Measurements from ENCODE around the gene DNAL4.

DNAL4 gene

GRCh38 chr22:38831166-38831945 is 37.4 kb upstream of the DNAL4 start:
- Mint-ChIP-seq H3K4me1 (ENCODE audit: low read depth) (no peaks in the 10 kb centered on the region), H3K27ac (no peak overlapping the region), H3K27me3 (no peaks in the 10 kb centered on the region), H3K36me3 (ENCODE audit: low read depth) (no peaks in the 10 kb centered on the region), H3K4me3 (no peak overlapping the region), H3K9me3 (no peaks in the 10 kb centered on the region)
- DNase-seq, result no peak

GRCh38 chr22:38830845-38831108 is 36.8 kb upstream of the DNAL4 start:
- Mint-ChIP-seq H3K4me1 (ENCODE audit: low read depth) (no peaks in the 10 kb centered on the region), H3K9me3 (no peaks in the 10 kb centered on the region), H3K27me3 (no peaks in the 10 kb centered on the region), H3K36me3 (ENCODE audit: low read depth) (no peaks in the 10 kb centered on the region), H3K27ac (no peak overlapping the region), H3K4me3 (no peak overlapping the region)
- DNase-seq, result no peak

GRCh38 chr22:38830026-38830844 is 36.3 kb upstream of the DNAL4 start:
- Mint-ChIP-seq H3K9me3 (no peaks in the 10 kb centered on the region), H3K4me3 (no peak overlapping the region), H3K27me3 (no peaks in the 10 kb centered on the region), H3K36me3 (ENCODE audit: low read depth) (no peaks in the 10 kb centered on the region), H3K4me1 (ENCODE audit: low read depth) (no peaks in the 10 kb centered on the region), H3K27ac (no peak overlapping the region)
- no peak for DNase-seq

- Mint-ChIP-seq H3K27ac (no peak overlapping the region), H3K4me1 (ENCODE audit: low read depth) (no peaks in the 10 kb centered on the region), H3K36me3 (ENCODE audit: low read depth) (no peaks in the 10 kb centered on the region), H3K4me3 (no peak overlapping the region), H3K27me3 (no peaks in the 10 kb centered on the region), H3K9me3 (no peaks in the 10 kb centered on the region)
- DNase-seq, result no peak
Observed at GRCh38 chr22:38829485-38829884, 35.5 kb upstream of the DNAL4 start.

- Mint-ChIP-seq H3K4me1 (ENCODE audit: low read depth) (no peaks in the 10 kb centered on the region), H3K36me3 (ENCODE audit: low read depth) (no peaks in the 10 kb centered on the region), H3K9me3 (no peaks in the 10 kb centered on the region), H3K27me3 (no peaks in the 10 kb centered on the region), H3K27ac (no peak overlapping the region), H3K4me3 (no peak overlapping the region)
- no peak for DNase-seq
Observed at GRCh38 chr22:38828616-38829205, 34.8 kb upstream of the DNAL4 start.

GRCh38 chr22:38828191-38828590 is 34.2 kb upstream of the DNAL4 start:
- no peaks in the 10 kb centered on the region for H3K36me3 Mint-ChIP-seq (ENCODE audit: low read depth)
- no peak overlapping the region for H3K4me3 Mint-ChIP-seq
- H3K4me1 Mint-ChIP-seq (ENCODE audit: low read depth), result no peaks in the 10 kb centered on the region
- DNase-seq, result no peak
- no peaks in the 10 kb centered on the region for H3K9me3 Mint-ChIP-seq
- no peaks in the 10 kb centered on the region for H3K27me3 Mint-ChIP-seq
- no peak overlapping the region for H3K27ac Mint-ChIP-seq

GRCh38 chr22:38827510-38827909 is 33.6 kb upstream of the DNAL4 start:
- Mint-ChIP-seq H3K9me3 (no peaks in the 10 kb centered on the region), H3K4me3 (no peak overlapping the region), H3K4me1 (ENCODE audit: low read depth) (no peaks in the 10 kb centered on the region), H3K27ac (no peak overlapping the region), H3K36me3 (ENCODE audit: low read depth) (no peaks in the 10 kb centered on the region), H3K27me3 (no peaks in the 10 kb centered on the region)
- no peak for DNase-seq

GRCh38 chr22:38826801-38827200 is 32.9 kb upstream of the DNAL4 start:
- no peaks in the 10 kb centered on the region for H3K4me1 Mint-ChIP-seq (ENCODE audit: low read depth)
- no peaks in the 10 kb centered on the region for H3K36me3 Mint-ChIP-seq (ENCODE audit: low read depth)
- no peak overlapping the region for H3K4me3 Mint-ChIP-seq
- no peak for DNase-seq
- H3K27ac Mint-ChIP-seq, result no peak overlapping the region
- H3K27me3 Mint-ChIP-seq, result no peaks in the 10 kb centered on the region
- no peaks in the 10 kb centered on the region for H3K9me3 Mint-ChIP-seq

- no peak for DNase-seq
- Mint-ChIP-seq H3K36me3 (ENCODE audit: low read depth) (no peaks in the 10 kb centered on the region), H3K4me1 (ENCODE audit: low read depth) (no peaks in the 10 kb centered on the region), H3K4me3 (no peak overlapping the region), H3K27ac (no peak overlapping the region), H3K27me3 (no peaks in the 10 kb centered on the region), H3K9me3 (no peaks in the 10 kb centered on the region)
Observed at GRCh38 chr22:38826386-38826785, 32.4 kb upstream of the DNAL4 start.

GRCh38 chr22:38824585-38824984 is 30.6 kb upstream of the DNAL4 start:
- H3K36me3 Mint-ChIP-seq (ENCODE audit: low read depth), result no peaks in the 10 kb centered on the region
- H3K9me3 Mint-ChIP-seq, result no peaks in the 10 kb centered on the region
- DNase-seq, result peak; percentile 44

GRCh38 chr22:38823637-38824036 is 29.7 kb upstream of the DNAL4 start:
- Mint-ChIP-seq H3K27me3 (no peaks in the 10 kb centered on the region), H3K36me3 (ENCODE audit: low read depth) (no peaks in the 10 kb centered on the region), H3K27ac (no peak overlapping the region), H3K9me3 (no peaks in the 10 kb centered on the region), H3K4me1 (ENCODE audit: low read depth) (no peaks in the 10 kb centered on the region), H3K4me3 (no peak overlapping the region)
- DNase-seq, result no peak

More at GRCh38 chr22:38824585-38824984, 30.6 kb upstream of the DNAL4 start:
- no peak overlapping the region for H3K27ac Mint-ChIP-seq
- H3K27me3 Mint-ChIP-seq, result no peaks in the 10 kb centered on the region
- no peaks in the 10 kb centered on the region for H3K4me1 Mint-ChIP-seq (ENCODE audit: low read depth)
- no peak overlapping the region for H3K4me3 Mint-ChIP-seq

- H3K36me3 Mint-ChIP-seq (ENCODE audit: low read depth), result no peaks in the 10 kb centered on the region
- DNase-seq, result no peak
- H3K27ac Mint-ChIP-seq, result no peak overlapping the region
- no peaks in the 10 kb centered on the region for H3K9me3 Mint-ChIP-seq
- no peaks in the 10 kb centered on the region for H3K4me1 Mint-ChIP-seq (ENCODE audit: low read depth)
- H3K27me3 Mint-ChIP-seq, result no peaks in the 10 kb centered on the region
- H3K4me3 Mint-ChIP-seq, result no peak overlapping the region
Observed at GRCh38 chr22:38823076-38823475, 29.1 kb upstream of the DNAL4 start.

GRCh38 chr22:38820020-38820419 is 26.1 kb upstream of the DNAL4 start:
- Mint-ChIP-seq H3K27ac (no peak overlapping the region), H3K27me3 (no peaks in the 10 kb centered on the region), H3K4me3 (no peak overlapping the region), H3K9me3 (no peaks in the 10 kb centered on the region), H3K4me1 (ENCODE audit: low read depth) (no peaks in the 10 kb centered on the region), H3K36me3 (ENCODE audit: low read depth) (no peaks in the 10 kb centered on the region)
- DNase-seq, result no peak

- Mint-ChIP-seq H3K9me3 (no peaks in the 10 kb centered on the region), H3K27me3 (no peaks in the 10 kb centered on the region), H3K27ac (no peak overlapping the region), H3K4me3 (no peak overlapping the region), H3K4me1 (ENCODE audit: low read depth) (no peaks in the 10 kb centered on the region), H3K36me3 (ENCODE audit: low read depth) (no peaks in the 10 kb centered on the region)
- DNase-seq, result no peak
Observed at GRCh38 chr22:38819387-38819940, 25.5 kb upstream of the DNAL4 start.

- no peaks in the 10 kb centered on the region for H3K36me3 Mint-ChIP-seq (ENCODE audit: low read depth)
Observed at GRCh38 chr22:38817196-38817595, 23.3 kb upstream of the DNAL4 start.

More at GRCh38 chr22:38817196-38817595, 23.3 kb upstream of the DNAL4 start:
- H3K27ac Mint-ChIP-seq, result no peak overlapping the region
- no peak overlapping the region for H3K4me3 Mint-ChIP-seq
- no peaks in the 10 kb centered on the region for H3K9me3 Mint-ChIP-seq
- H3K27me3 Mint-ChIP-seq, result peaks cover 3% of the 10 kb centered on the region
- H3K4me1 Mint-ChIP-seq (ENCODE audit: low read depth), result no peaks in the 10 kb centered on the region
- DNase-seq, result no peak

All from activated T-cell treated with anti-CD3 and anti-CD28 coated beads, Interleukin-2, amount 50 U/mL, for 24 hours (primary cell).